ENCODE measurements around the gene DLGAP1. TPM values are rescaled to one million over a fixed set of nuclear protein-coding genes. Genes with fewer than 3 reads are reported as not detected.
A peak's percentile ranks its signal among the peaks of the same experiment; 100 is the strongest.

Gene DLGAP1
- total RNA-seq, 1 experiment from 2014 or later, result 23.2 TPM

GRCh38 chr18:4353853-4354418, 101.2 kb downstream of the DLGAP1 start:
- Mint-ChIP-seq H3K4me3 (no peak overlapping the region), H3K4me1 (peaks cover 45 to 51% of the 10 kb centered on the region in 2 experiments), H3K9me3 (no peaks in the 10 kb centered on the region), H3K36me3 (ENCODE audit: insufficient read depth in 1 of 3, low read depth in 3 of 3) (no peaks in the 10 kb centered on the region), H3K27me3 (ENCODE audit: low read depth) (no peaks in the 10 kb centered on the region), H3K27ac (peak overlapping the region in 1 of 3 experiments; percentile 72; a peak in 3 of 7 replicates)
- H3K56ac ChIP-seq (ENCODE audit: insufficient read length, low read depth, low read length), result no peak overlapping the region
- no peak overlapping the region for H3T11ph ChIP-seq (ENCODE audit: low read length)
- 0 out of 2 replicates have a peak overlapping the region, but pooled peaks have one; percentile 50 for H3K14ac ChIP-seq (ENCODE audit: insufficient read depth, low read length)
- 0 out of 2 replicates have a peak overlapping the region, but pooled peaks have one; percentile 10 for H2BK15ac ChIP-seq (ENCODE audit: low read depth, low read length)
- H2AK5ac ChIP-seq (ENCODE audit: insufficient read length, low read length), result no peak overlapping the region
- H3K27ac ChIP-seq (ENCODE audit: insufficient read length, low read depth, low read length), result no peak overlapping the region
- H3K4me1 ChIP-seq (ENCODE audit: insufficient read depth, low read length), result peaks cover 11% of the 10 kb centered on the region
- H3K23ac ChIP-seq (ENCODE audit: insufficient read length, low read depth, low read length), result no peak overlapping the region
- H3K4ac ChIP-seq (ENCODE audit: low read depth, low read length), result no peak overlapping the region
- H3K4me2 ChIP-seq (ENCODE audit: insufficient read depth, insufficient read length, low read length), result no peak overlapping the region
- H4K8ac ChIP-seq (replicated peaks; ENCODE audit: insufficient read length, low read depth, low read length), result no peak overlapping the region
- no peaks in the 10 kb centered on the region for H3K23me2 ChIP-seq (ENCODE audit: insufficient read length, low read depth, low read length, poor library complexity, severe bottlenecking)
- WGBS (ENCODE audit: extremely low coverage, insufficient read length, low lambda C conversion rate), result no CpG with 5 or more reads among the region's 9 CpGs
- no peak for DNase-seq
- H4K20me1 ChIP-seq (ENCODE audit: control insufficient read depth, insufficient read depth, insufficient read length), result no peaks in the 10 kb centered on the region
- H2BK5ac ChIP-seq (ENCODE audit: insufficient read length, low read length), result no peak overlapping the region
- H3K18ac ChIP-seq (ENCODE audit: insufficient read length, low read depth, low read length), result no peak overlapping the region
- TF ChIP-seq CTCF (conservative IDR thresholded peaks at IDR 0.05), result no peak
- H2BK20ac ChIP-seq (ENCODE audit: low read depth, low read length, poor library complexity, severe bottlenecking), result no peak overlapping the region
- no peaks in the 10 kb centered on the region for H3K27me3 ChIP-seq (ENCODE audit: insufficient read depth, low read length)
- H3K9me3 ChIP-seq (ENCODE audit: control insufficient read depth, low read depth, low read length), result no peaks in the 10 kb centered on the region
- no peaks in the 10 kb centered on the region for H3K79me1 ChIP-seq (ENCODE audit: insufficient read depth, low read depth, low read length, poor library complexity, severe bottlenecking)
- H3K9ac ChIP-seq (ENCODE audit: extremely low read depth, insufficient read length, low read length), result no peak overlapping the region
- H2BK12ac ChIP-seq (ENCODE audit: insufficient read length, low read depth, low read length), result no peak overlapping the region
- no peak overlapping the region for H2AFZ ChIP-seq (ENCODE audit: low read length)
- H2BK120ac ChIP-seq (ENCODE audit: low read depth, low read length, poor library complexity, severe bottlenecking), result no peak overlapping the region
- no peak overlapping the region for H4K5ac ChIP-seq (ENCODE audit: insufficient read length, low read depth, low read length)
- H3K79me2 ChIP-seq (ENCODE audit: insufficient read depth, low read length), result no peaks in the 10 kb centered on the region; the same call in 1 of the 2 replicates
- H4K91ac ChIP-seq (ENCODE audit: insufficient read length, low read depth, low read length), result no peak overlapping the region
